Suprapubic skin (tissue), 4 donors: ENCODE results near the gene FAM171A1.

Experiments
- EP300 ChIP-seq: sonication (generic); formaldehyde crosslinking; IDR thresholded peaks from one replicate; pipeline ENCODE4 v1.6.1; 2017; ENCODE audit warnings: antibody characterized with exemption
- POLR2A ChIP-seq, 2 donors: fragments of 450-650 bp; IDR thresholded peaks; one replicate each; pipeline ENCODE4 v1.6.1; 2017; ENCODE audit warnings: antibody characterized with exemption in 2 of 2, mild to moderate bottlenecking in 2 of 2, moderate library complexity in 2 of 2
- POLR2AphosphoS5 ChIP-seq, 3 donors: sonication (generic); formaldehyde crosslinking; IDR thresholded peaks; one replicate each; pipeline ENCODE4 v1.6.1; 2017; ENCODE audit warnings: antibody characterized with exemption in 3 of 3
- TF ChIP-seq, protein P1 (sequence below), 2 donors: fragments of 200-600 bp in 1 of 2; fragments of 450-650 bp in 1 of 2; sonication (generic) in 1 of 2; IDR thresholded peaks; one replicate each; pipeline ENCODE4 v1.5.1; 2016 to 2019; ENCODE audit warnings: antibody characterized with exemption in 2 of 2, mild to moderate bottlenecking in 1 of 2, moderate library complexity in 1 of 2

DNA sequence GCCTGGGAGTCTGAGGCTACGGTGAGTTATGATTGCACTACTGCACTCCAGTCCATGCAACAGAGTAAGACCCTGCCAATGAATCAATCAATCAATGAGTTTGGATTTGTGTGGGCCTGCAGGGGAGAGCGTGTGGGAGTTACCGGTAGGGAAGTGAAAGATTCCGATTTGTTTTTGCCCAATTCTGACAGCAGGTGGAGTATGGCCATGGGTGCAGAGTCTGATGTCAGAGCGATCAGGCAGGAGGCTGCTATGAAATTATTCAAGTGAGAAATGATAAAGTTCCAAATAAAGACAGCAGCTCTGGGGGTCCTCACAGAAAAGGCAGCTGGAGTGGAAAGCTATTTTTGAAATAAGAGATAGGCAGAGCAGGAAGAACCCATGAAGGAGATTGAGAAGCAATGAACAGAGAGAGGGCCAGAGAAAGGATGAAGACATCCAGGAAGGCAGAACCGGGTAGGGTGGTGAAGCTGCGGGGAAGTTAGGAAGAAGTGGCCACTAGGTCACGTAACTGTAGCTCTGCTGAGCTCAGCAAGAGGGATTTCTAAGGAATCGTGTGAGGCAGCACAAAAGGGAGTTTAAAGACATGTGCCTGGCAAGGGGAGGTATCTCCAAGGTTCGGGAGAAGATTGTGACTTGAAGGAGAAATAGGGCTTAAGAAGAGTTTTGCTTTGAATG is 108.9 kb downstream of the FAM171A1 start:
- TF ChIP-seq POLR2A (IDR thresholded peaks at IDR 0.05) (no peak), EP300 (no peak), POLR2AphosphoS5 (IDR thresholded peaks at IDR 0.05) (no peak)
- TF ChIP-seq, protein P1, sequence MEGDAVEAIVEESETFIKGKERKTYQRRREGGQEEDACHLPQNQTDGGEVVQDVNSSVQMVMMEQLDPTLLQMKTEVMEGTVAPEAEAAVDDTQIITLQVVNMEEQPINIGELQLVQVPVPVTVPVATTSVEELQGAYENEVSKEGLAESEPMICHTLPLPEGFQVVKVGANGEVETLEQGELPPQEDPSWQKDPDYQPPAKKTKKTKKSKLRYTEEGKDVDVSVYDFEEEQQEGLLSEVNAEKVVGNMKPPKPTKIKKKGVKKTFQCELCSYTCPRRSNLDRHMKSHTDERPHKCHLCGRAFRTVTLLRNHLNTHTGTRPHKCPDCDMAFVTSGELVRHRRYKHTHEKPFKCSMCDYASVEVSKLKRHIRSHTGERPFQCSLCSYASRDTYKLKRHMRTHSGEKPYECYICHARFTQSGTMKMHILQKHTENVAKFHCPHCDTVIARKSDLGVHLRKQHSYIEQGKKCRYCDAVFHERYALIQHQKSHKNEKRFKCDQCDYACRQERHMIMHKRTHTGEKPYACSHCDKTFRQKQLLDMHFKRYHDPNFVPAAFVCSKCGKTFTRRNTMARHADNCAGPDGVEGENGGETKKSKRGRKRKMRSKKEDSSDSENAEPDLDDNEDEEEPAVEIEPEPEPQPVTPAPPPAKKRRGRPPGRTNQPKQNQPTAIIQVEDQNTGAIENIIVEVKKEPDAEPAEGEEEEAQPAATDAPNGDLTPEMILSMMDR (IDR thresholded peaks at IDR 0.05): no peak
